Brain pericyte (primary cell): ENCODE data around the gene DGCR8.

Experiments
- DNase-seq: peaks from one replicate; pipeline ENCODE4 v3.0.0-alpha.2; 2012; ENCODE audit warnings: low read depth, low spot score

DGCR8 gene

DNA sequence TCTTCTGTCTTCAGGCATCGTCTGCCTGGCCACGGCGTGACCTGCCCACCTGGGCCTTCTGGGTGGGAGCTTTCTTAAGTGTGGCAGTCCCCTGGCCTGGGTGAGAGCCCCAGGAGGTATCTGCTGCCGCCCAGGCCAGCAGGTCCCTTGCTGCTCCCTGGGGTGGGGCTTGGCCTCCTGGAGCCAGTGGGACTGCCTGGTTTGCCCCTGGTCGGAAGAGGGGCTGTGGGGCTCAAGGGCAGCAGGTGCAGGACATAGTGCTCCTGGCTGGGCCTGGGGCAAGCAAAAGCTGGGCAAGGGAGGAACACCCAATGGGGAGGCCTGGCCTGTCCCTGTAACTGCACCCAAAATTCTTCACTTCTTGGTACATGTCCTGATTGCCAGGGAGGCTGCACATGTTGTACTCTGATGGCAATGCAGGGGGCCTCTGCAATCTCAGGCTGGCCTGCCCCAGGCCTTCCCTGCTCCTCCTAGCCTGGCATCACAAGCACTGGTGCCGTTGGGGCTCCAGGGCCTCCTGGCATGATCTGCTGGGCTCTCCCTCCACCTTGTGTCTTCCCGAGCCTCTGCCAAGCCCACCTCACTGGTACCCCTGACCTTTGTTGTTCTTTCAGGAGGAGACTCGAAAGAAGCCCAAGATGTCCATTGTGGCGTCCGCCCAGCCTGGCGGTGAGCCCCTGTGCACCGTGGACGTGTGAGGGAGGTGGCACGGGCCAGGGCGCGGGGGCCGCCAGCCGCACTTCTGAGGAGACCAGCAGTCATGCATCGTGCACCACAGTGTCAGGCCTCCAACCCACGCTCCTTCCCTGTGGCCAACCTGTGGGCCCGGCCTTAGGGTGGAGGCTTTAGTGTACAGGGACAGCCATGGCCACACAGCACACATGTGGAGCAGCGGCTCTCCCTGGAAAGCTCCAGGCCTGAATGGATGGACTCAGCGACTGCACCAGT, 29.6 kb downstream of the DGCR8 start:
- DNase-seq, result no peak

DNA sequence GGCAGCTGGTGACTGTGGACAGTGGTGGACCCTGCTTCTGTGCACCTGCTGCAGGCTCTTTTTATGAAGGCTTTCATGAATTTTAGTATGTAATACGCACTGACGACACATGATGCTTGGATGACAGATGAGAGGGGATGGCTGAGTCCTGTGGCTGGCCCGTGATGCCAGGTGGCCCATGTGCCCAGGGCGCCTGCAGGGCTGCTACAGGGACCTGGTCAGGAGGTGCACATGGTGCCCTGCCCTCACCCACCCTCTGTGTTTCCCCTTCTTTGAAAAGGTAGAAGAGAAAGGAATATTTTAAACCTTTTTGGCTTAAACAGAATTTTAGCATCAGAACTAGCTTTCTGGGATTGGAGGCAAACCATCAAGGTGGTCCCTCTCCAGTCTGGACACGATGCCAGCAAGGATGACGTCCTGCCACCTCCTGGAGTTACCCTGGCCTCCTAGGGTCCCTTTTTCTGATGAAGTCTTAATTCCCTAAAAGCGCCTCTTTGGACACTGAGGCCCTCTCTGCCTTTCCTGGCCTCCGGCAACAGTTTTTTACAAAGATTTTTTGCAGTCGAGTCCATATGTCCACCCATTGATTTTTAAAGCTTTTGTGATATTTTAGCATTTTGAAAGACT, 30.4 kb downstream of the DGCR8 start:
- DNase-seq, result no peak

DNA sequence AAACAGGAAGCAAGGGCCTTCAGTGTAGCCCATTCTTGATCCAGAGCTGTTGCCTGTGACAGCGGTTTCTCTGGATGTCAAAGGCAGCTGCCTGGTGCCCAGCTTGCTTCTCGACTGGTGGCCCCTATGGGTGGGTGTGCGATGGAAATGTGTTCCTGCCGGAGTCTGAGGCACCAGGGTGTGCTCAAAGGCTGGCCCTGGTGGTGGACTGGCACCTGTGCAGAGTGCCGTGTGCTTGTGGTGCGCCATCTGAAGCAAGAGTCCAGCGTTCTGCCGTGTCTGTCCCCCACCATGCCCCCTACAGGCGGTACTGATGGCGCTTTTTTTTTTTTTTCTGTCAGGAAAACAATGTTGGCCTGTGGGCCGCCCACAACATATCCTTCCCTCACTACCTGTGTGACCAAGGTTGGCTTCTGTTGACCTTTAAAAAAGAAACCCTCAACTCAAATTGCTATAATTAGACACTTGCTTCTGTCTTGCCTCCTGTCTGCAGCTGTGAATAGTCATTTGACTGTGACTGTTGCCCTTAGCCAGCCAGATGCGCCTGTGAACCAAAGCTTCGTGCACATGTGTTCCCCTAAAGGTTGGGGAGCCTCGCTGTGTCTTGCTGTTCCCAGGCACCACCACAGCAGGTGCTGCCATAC, 31.1 kb downstream of the DGCR8 start:
- no peak for DNase-seq

DNA sequence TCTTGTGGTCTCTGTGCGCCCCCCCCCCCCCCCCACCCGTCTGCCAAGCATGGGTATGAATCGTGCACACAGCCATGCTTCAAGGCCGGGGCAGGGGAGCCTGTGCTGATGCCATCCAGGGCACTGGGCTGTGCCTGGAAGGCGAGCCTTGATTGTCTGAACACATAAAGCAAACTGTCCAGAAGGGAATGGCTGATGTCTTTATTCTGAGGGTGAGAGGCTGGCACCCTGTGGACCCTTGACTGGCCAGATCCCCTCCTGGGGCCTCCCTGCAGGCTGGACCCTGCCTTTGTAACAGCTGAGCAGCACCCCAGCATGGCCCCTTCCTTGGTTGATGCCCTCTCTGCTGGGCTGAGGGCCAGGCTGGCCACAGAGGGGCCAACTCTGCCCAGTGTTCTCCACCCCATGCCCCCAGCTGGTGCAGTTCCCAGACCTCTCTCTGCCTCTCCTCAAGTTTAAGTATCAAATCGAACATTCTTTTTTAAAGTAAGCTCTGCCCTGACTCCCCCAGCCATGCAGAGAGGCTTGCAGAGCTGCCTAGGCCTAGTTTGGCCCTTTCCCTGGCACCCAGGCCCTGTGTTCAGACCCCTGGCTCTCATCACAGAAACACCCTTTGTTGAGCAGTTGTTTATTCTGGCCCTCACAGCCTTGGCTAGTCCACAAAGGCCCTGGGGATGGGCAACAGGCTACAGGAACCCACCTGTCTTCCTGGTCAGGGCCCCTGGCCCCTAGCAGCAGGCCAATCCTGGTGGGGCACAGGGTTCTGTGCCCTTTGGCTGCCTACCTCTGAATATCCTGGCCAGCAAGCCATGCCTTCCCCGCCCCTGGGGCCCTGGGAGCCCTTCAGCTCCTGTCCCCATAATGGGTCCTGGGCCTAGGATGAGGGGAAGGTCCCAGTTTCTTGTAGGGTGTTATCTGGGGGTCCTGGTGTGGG, 31.9 kb downstream of the DGCR8 start:
- no peak for DNase-seq

DNA sequence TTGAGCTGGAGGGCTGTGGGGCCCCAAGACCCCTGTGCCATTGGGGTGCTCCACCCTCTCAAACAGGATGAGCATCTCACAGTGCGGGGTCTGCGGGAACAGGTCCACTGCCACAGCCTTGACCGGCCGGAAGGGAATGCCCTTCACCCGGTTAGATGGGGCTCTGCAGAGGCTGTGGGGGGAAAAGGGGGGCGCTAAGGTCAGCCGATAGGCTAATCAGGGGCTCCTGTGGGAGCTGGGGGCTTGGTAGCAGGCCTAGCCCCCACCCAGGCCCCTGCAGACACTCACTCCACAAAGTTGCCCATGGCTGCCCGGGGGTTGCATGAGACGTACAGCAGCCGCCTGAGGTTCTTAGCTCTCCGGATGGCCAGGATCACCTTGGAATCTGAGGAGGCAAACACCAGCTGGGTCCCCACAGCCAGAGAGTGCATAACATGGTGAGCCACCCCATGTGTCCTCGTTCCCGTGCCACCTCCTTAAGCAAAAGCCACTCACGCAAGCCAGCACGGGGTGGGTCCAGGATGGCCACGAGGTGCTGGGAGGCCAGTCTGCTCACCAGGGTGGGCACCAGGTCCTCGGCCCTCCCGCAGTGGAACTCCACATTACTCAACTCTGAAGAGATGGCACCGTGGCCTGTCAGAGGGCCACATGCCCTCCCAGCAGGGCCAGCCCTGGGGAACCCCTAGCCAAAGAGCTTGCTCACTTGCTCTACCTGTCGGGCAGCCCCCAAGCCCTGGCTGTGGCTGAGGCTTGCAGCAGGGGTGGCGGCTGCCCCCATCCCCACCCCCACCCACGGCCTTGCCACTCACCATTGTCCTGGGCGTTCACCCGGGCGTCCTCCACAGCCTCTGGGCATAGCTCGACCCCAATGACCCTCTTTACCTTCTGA, 32.8 kb downstream of the DGCR8 start:
- DNase-seq, result no peak

DNA sequence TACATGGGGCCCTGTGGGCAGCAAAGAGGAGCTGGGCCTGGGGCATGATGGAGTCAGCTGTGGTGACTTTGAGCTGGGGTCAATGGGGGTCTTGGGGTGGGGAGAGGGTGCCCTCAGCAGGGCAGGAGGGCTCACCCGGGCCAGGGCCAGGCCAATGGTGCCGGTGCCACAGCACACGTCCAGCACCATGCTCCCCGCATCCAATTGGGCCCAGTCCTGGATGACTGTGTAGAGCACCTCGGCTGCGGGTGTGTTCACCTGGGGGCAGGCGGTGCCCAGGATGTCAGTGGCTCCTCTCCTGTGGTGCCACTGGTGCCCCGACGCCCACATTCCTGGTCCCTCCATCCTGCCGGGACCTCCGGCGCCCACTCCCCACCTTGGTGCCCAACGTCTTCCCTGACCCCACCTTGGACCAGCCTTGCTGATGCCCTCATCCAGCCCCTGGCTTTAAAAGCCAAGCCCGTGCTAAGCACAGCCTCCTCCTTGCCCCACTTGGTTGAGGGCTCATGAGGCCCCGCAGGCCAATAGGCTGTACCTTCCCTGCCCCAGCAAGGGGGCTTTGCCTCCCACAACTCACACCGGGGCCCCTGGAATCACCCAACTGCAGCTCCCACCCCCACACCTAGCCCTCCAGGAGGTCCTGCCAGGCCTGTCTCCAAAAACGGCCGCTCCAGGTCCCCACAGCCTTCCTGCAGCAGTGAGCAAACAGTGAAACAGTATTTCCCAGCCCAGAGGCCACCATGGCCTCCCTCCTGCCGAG, 33.7 kb downstream of the DGCR8 start:
- DNase-seq, result no peak

DNA sequence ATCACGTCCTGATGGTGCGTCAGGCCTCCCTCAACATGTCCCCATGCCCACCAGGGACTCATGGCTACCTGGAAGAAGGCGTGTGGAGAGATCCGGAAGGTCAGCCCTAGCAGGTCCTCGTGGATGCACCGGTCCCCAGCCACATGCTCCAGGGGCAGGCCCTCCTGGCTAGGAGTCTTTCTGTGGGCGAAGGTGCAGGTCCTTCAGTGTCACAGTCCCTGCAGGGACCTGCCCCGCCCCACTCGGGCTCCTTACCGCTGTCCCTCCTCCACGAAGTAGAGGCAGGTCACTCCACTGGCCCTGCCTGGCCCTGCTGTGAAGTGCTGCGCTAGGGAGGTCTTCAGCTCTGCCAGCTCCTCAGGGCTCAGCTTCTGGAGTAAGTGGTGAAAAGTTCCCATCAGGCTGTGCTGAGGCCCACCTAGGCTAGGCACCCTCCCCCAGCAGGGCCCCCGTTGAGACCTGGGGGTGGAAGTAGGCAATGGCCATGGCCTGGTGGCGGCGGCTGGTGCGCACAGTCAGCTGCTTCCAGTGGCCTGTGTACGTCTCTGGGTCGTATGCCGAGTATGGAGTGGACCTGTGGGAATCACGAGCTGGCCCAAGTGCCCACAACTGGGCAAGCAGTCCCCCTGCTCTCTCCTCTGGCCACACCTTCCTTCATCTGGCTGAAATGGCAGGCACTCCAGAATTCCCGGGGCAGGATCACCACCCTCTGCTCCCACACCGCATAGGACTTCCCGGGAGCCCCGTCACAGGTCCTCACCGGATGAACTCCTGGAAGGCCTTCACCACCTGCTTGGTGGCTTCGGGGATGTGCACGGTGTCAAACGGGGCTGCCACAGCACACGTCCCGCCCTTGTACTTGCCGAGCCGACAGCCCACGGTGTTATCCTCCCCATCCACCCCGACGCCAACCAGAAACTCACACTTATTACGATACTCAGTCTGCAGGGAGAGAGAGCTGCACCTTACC, 34.8 kb downstream of the DGCR8 start:
- no peak for DNase-seq

DNA sequence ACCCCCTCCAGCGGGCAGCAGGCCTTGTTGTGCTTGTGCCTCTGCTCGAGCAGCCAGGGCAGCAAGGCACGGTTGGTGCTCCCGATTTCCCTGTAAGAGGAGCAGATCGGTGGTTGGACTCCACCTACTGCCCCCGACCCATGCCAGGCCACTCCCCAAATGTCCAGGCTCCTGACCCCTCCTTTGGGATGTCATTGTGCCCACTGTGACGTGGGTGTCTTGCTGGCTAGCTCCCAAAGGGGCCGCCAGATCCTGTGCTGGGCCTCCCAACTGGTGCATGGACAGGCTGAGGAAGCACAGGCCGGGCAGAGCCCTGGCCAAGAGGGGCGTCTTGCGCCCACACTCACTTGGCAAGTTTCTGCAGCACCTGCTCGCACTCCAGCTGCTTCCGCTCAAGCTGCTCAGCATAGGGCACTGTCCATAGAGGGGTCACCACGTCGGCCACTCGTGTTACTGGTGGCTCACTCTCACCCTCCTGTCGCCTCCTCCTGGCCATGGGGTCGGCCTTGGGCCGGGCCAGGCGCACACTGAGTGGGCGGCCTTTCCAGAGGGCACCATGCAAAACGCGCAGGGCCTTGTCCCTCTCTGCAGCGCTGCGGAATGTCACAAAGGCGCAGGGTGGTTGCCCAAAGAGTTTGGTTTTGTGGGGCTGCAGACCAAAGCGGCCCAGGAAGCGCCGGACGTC, 35.8 kb downstream of the DGCR8 start, which contains the start of gene RANBP1:
Gene RANBP1 (plus strand): TSS at position 414 of the 685 bp plus-strand sequence. CDS start 81 bp downstream, at position 495.
- DNase-seq, result no peak

DNA sequence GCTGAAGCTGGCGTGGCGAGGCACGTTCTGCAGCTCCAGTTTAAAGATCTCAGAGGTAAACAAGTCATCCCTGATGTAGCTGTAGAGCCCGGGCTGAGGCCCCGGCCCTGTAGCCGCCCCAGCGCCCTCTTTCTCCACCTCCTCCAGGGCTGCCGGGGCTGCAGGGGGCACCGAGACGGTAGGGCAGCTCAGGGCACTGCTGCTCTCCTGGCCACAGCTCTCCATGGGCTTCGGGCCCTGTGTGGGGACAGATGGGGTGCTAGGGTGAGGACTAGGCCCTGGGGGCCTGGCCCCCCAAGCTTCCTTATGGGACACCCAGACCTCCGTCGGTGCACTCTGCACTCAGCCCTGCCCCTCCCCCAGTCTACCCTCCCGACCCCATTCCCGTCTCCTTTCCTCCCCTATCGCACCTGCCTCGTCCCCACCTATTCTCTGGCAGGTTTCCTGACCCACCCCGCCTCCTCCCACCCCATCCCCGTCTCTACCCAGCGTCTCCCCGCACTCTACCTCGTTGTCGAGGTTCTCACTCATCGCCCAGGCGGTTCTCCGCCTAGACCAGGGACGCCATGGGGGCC, 36.4 kb downstream of the DGCR8 start:
- no peak for DNase-seq

DNA sequence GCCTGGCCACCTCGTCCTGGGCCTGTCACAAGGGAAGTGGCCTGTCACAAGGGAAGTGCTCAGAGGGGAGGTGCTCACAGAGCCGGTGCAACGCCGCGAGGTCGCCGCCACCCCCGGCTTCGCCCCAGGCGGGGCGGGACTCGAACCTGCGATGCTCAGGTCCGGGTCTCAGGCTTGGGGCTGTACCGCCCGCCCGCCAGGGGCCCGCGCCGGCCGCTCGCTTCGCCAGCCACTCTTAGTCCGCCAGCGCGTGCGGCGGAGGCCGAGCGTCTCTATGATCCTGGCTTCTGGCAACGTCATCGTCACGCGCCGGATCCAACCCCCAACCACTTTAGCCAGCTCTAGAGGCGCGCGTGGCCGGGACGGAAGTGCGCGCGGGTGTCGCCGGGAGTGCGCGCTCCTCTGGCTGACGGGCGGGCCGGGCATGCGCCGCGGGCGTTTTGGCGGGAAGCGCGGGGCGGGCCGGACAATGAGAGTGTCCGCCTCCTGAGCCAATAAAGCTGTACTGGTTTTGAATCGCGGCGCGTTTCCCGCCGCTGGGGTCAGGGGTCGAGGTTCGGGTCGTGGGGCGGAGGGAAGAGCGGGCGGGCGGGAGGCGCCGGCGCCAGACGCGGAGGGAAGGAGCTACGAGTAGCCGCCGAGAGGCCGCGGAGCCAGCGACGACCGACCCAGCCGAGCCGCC, 37.1 kb downstream of the DGCR8 start, which contains the start of gene TRMT2A:
Gene TRMT2A (minus strand): TSS at position 276 of the 682 bp plus-strand sequence. CDS start 320 bp downstream, outside the sequence.
- peak; percentile 96 for DNase-seq

DNA sequence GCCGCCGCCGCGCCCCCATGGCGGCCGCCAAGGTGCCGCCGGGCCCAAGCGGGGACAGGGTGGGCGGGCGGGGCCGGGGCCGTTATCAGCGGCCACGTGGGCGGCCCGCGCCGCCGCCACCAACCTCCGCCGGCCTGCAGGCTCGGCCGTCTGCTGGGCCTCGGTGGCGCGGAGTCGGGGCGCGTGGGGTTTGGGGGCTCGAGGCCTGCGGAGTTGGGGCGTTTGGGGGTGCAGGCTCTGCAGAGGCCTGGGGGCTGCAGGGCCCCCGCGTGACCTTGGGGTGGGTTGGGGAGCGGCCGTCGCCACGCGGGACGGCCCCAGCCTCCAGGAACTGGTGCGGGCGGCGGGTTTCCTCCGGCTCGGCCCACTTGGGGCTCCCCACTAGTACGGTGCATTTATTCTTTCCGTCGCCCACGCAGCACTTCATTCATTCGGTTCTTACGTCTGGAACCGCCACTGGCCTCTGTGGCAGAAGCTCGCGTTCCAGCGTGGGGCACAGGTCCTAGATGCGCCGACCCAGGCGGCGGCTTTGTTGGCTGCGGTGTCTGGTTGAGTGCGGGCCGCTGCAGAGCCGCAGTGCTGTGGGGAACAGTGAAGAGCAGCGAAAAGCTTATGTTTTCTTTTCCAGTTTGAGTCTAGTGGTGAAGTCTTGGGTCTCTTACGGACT, 37.7 kb downstream of the DGCR8 start:
- DNase-seq, result no peak

DNA sequence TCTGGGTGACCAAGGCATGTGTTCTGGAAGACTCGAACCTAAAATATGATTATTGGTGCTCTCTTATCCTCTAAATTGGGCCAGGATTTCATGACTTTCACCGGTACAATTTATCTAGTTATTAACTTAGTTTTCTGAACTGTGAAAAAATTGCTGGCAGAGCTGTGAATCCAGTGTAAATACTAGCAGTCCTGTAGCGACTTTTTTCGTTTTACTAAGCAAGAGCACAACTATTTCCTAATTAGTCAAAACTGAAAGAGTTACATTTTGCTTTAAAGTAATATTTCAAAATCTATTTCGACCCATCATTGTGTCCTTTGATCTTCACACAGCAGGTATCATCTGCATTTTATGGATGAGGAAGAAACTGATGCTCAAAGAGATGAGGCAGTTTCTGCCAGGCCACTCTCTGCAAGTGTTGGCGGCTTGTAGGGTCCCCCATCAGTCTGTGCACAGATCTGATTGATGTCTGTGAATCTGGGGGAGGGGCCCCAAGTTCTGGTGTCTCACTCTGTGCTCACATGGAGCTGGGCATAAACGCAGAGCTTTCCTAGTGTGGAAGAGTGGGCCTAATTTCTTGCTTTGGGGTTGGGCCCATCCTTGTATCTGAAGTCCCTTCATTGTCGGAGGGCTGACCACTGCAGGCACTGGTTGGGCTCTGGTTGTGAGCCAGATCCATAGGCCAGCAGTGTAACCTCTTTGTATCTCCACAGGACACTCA, 38.4 kb downstream of the DGCR8 start:
- DNase-seq, result no peak

DNA sequence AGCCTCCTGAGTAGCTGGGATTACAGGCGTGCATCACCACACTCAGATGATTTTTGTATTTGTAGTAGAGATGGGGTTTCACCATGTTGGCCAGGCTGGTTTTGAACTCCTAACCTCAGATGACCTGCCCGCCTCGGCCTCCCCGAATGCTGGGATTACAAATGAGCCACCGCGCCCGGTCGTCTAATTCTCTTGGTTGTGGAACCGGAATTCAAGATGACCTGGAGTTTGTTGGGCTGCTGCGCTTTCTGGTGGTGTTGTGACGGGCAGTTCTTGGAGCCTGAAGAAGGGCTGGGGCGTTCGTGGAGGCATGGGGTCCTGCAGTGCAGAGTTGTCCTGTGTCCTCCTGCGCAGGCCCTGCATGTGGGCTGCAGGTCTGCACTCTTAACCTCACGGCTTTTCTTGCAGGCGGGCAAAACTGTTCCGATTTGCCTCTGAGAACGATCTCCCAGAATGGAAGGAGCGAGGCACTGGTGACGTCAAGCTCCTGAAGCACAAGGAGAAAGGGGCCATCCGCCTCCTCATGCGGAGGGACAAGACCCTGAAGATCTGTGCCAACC, 41.9 kb downstream of the DGCR8 start:
- DNase-seq, result no peak

DNA sequence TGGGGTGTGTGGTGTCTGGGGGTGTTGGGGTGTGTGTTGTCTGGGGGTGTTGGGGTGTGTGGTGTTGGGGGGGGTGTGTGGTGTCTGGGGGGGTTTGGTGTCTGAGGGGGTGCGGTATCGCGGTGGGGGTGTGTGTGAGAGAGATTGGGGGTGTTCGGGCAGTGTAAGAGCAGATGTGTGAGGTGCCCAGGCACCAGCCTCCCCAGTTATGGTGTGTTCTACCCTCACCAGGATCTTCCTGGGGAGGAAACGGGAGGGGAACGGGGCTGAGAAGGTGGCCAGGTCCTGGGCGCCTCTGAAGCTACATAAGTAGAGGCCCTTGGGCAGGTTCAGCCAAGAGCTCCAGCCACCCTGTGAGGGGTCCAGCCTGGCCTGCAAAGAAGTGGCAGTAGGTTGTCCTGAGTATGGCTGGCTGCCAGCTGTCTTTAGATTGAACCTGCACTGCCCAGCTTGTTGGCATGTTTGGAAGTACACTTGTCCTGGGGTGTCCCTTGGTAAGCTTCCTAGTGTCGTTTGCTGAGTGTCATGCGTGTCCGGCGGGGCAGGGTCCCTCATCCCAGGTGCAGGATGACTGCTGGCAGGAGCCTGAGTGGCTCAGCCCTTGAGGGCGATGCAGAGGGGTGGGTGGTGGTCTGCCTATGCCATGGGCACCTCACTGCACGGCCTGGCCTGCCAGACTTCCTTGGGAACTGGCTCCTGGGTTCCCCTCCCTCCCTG, 43.5 kb downstream of the DGCR8 start:
- no peak for DNase-seq
